GM21528 (cell line): Measurements from ENCODE around the gene FOXB2.
"Not testable (repeated sequence)": the region's sequence is repeated elsewhere in the genome, so short reads cannot be mapped to it uniquely, and the experiment has no call there.

Experiments
- ATAC-seq: cut with Tn5 transposase; IDR thresholded peaks from one replicate; pipeline ENCODE4 v1.9.1; 2021; ENCODE audit warnings: mild to moderate bottlenecking, moderate library complexity; ENCODE audit not compliant: unreplicated experiment, low FRiP score

FOXB2 gene

DNA sequence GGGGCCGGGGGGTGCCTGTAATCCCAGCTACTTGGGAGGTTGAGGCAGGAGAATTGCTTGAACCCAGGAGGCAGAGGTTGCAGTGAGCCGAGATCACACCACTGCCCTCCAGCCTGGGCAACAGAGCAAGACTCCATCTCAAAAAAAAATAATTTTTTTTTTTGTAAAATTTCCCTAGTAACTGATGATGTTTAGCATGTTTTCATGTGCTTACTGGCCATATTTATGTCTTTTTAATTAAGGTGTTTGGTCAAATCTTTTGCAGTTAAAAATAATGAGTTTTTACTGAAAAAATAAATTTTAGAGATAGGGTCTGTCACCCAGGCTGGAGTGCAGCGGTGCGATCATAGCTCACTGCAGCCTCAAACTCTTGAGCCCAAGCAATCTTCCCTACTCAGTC is 24.3 kb downstream of the FOXB2 start:
- ATAC-seq: not testable (repeated sequence)

DNA sequence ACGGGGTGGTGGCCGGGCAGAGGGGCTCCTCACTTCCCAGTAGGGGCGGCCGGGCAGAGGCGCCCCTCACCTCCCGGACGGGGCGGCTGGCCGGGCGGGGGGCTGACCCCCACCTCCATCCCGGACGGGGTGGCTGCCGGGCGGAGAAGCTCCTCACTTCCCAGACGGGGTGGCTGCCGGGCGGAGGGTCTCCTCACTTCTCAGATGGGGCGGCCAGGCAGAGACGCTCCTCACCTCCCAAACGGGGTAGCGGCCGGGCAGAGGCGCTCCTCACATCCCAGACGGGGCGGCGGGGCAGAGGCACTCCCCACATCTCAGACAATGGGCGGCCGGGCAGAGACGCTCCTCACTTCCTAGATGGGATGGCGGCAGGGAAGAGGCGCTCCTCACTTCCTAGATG is 41.2 kb downstream of the FOXB2 start:
- not testable (repeated sequence) for ATAC-seq

DNA sequence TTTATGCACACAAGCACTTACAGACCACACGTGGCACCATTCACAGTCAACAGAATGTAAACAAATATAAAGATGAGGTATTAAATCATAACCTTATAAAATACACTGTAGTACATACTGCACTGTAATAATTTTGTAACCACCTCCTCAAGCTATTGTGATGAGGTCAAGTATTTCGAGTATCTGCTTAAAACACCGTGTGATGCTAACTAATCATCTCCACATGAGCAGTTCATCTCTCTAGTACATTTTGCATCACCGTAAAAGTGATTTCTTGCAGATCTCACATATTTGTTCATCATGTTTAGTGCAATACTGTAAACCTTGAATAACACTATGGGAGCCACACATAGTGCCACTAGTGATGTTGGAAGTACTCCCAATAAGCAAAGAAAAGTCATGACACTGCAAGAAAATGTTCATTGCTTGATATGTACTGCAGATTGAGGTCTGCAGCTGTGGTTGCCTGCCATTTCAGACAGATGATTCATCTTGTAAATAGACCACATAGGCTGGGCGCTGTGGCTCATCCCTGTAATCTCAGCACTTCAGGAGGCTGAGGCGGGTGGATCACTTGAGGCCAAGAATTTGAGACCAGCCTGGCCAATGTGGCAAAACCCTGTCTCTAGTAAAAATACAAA is 44.3 kb downstream of the FOXB2 start:
- ATAC-seq: no peak

DNA sequence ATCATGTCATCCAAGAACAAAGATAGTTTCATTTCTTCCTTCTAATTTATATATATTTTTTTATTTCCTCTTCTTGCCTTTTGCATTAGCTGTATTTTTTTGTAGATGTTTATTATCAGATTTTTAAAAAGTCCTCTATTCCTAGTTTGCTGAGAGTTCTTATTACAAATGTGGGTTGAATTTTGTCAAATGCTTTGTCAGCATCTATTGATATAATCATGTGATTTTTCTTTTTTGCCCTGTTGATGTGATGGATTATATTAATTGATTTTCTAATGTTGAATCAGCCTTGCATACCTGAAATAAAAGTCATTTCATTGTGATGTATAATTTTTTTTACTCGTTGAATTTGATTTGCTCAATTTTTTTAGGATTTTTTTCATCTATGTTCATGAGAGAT is 46.9 kb downstream of the FOXB2 start:
- no peak for ATAC-seq
